Gastrocnemius medialis (tissue), 4 donors: ENCODE data around the gene STX17.

Experiments used
- POLR2A ChIP-seq, 2 donors: fragments of 450-650 bp; IDR thresholded peaks; one replicate each; pipeline ENCODE4 v1.6.1; 2017; ENCODE audit warnings: antibody characterized with exemption in 2 of 2, mild to moderate bottlenecking in 2 of 2, moderate library complexity in 2 of 2
- TF ChIP-seq, protein P1 (sequence below), 5 experiments: fragments of 450-650 bp in 3 of 5; fragments of 200-600 bp in 2 of 5; sonication (generic) in 2 of 5; IDR thresholded peaks in 4 of 5; conservative IDR thresholded peaks in 1 of 5; 1 replicate in 4 of 5; 2 replicates in 1 of 5; pipeline ENCODE4 v1.5.1; 2016 to 2019; ENCODE audit warnings: antibody characterized with exemption in 5 of 5, mild to moderate bottlenecking in 3 of 5, moderate library complexity in 3 of 5

GRCh38 chr9:99977033-99977792 is 70.8 kb downstream of the STX17 start:
- TF ChIP-seq, protein P1, sequence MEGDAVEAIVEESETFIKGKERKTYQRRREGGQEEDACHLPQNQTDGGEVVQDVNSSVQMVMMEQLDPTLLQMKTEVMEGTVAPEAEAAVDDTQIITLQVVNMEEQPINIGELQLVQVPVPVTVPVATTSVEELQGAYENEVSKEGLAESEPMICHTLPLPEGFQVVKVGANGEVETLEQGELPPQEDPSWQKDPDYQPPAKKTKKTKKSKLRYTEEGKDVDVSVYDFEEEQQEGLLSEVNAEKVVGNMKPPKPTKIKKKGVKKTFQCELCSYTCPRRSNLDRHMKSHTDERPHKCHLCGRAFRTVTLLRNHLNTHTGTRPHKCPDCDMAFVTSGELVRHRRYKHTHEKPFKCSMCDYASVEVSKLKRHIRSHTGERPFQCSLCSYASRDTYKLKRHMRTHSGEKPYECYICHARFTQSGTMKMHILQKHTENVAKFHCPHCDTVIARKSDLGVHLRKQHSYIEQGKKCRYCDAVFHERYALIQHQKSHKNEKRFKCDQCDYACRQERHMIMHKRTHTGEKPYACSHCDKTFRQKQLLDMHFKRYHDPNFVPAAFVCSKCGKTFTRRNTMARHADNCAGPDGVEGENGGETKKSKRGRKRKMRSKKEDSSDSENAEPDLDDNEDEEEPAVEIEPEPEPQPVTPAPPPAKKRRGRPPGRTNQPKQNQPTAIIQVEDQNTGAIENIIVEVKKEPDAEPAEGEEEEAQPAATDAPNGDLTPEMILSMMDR (IDR thresholded peaks at IDR 0.05 in 4 of 5, conservative IDR thresholded peaks at IDR 0.05 in 1 of 5) = no peak
- TF ChIP-seq POLR2A (IDR thresholded peaks at IDR 0.05) = no peak
